HG03378 (cell line): ENCODE data around the gene DRD1.
"Not testable (repeated sequence)": the region's sequence is repeated elsewhere in the genome, so short reads cannot be mapped to it uniquely, and the experiment has no call there.

Source experiments
- ATAC-seq: cut with Tn5 transposase; IDR thresholded peaks from one replicate; pipeline ENCODE4 v1.9.1; 2021; ENCODE audit warnings: mild to moderate bottlenecking, moderate library complexity; ENCODE audit not compliant: unreplicated experiment

Gene DRD1

GRCh38 chr5:175436359-175436758 is 7.6 kb downstream of the DRD1 start:
- no peak for ATAC-seq

- no peak for ATAC-seq
Observed at GRCh38 chr5:175434800-175435199, 9.2 kb downstream of the DRD1 start.

- ATAC-seq: no peak
Observed at GRCh38 chr5:175427762-175428161, 16.2 kb downstream of the DRD1 start.

- ATAC-seq: not testable (repeated sequence)
Observed at GRCh38 chr5:175424594-175424993, 19.4 kb downstream of the DRD1 start.

- no peak for ATAC-seq
Observed at GRCh38 chr5:175422058-175422457, 21.9 kb downstream of the DRD1 start.

GRCh38 chr5:175420383-175420782 is 23.6 kb downstream of the DRD1 start:
- ATAC-seq: no peak

GRCh38 chr5:175418251-175418650 is 25.7 kb downstream of the DRD1 start:
- no peak for ATAC-seq

- no peak for ATAC-seq
Observed at GRCh38 chr5:175417384-175417783, 26.6 kb downstream of the DRD1 start.

GRCh38 chr5:175415303-175415702 is 28.7 kb downstream of the DRD1 start:
- no peak for ATAC-seq

- no peak for ATAC-seq
Observed at GRCh38 chr5:175410926-175411325, 33.1 kb downstream of the DRD1 start.

GRCh38 chr5:175406300-175406699 is 37.7 kb downstream of the DRD1 start:
- no peak for ATAC-seq

- ATAC-seq: not testable (repeated sequence)
Observed at GRCh38 chr5:175397590-175398297, 46.2 kb downstream of the DRD1 start.

GRCh38 chr5:175395430-175395829 is 48.6 kb downstream of the DRD1 start:
- ATAC-seq: not testable (repeated sequence)

- ATAC-seq: no peak
Observed at GRCh38 chr5:175394601-175395000, 49.4 kb downstream of the DRD1 start.

GRCh38 chr5:175393897-175394296 is 50.1 kb downstream of the DRD1 start:
- no peak for ATAC-seq

GRCh38 chr5:175392236-175392635 is 51.7 kb downstream of the DRD1 start:
- ATAC-seq: no peak

- no peak for ATAC-seq
Observed at GRCh38 chr5:175390352-175391083, 53.5 kb downstream of the DRD1 start.
